Vagina (tissue), 2 donors: Measurements from ENCODE around the gene DBI. TPM values are rescaled to one million over a fixed set of nuclear protein-coding genes. Genes with fewer than 3 reads are reported as not detected.
"Not testable (repeated sequence)": the region's sequence is repeated elsewhere in the genome, so short reads cannot be mapped to it uniquely, and the experiment has no call there.

ENCODE experiments used
- DNase-seq, 2 donors: peaks; one replicate each; pipeline ENCODE4 v3.0.0-alpha.2; 2017; ENCODE audit errors: extremely low spot score in 2 of 2
- H3K27ac ChIP-seq: fragments of 200-600 bp; sonication (generic); one replicate; pipeline ENCODE4 v1.5.1; 2019
- H3K27me3 ChIP-seq: fragments of 200-600 bp; sonication (generic); one replicate; pipeline ENCODE4 v1.5.1; 2019
- H3K36me3 ChIP-seq, 2 donors: fragments of 200-600 bp; sonication (generic); one replicate each; pipeline ENCODE4 v1.5.1; 2017 to 2019
- H3K4me1 ChIP-seq: fragments of 200-600 bp; sonication (generic); one replicate; pipeline ENCODE4 v1.5.1; 2019
- H3K4me3 ChIP-seq, 2 donors: fragments of 200-600 bp; sonication (generic); 1 replicate in 1 of 2; 2 replicates in 1 of 2; pipeline ENCODE4 v1.5.1; 2016 to 2019
- H3K9me3 ChIP-seq: fragments of 200-600 bp; sonication (generic); one replicate; pipeline ENCODE4 v1.5.1; 2019
- POLR2A ChIP-seq, 2 donors: fragments of 450-650 bp; IDR thresholded peaks; one replicate each; pipeline ENCODE4 v1.6.1; 2017; ENCODE audit warnings: antibody characterized with exemption in 2 of 2, mild to moderate bottlenecking in 2 of 2, moderate library complexity in 2 of 2
- POLR2AphosphoS5 ChIP-seq, 2 donors: sonication (generic); formaldehyde crosslinking; IDR thresholded peaks; one replicate each; pipeline ENCODE4 v1.9.0; 2017; ENCODE audit warnings: antibody characterized with exemption in 2 of 2, mild to moderate bottlenecking in 2 of 2, low read depth in 1 of 2; ENCODE audit not compliant: insufficient read depth in 1 of 2
- intact Hi-C: fragments of 100-400 bp; cut with DNase I; formaldehyde crosslinking; loops from one replicate; pipeline ENCODE4 v1.15.1; 2023
- total RNA-seq: library from RNA; depleted of rRNA; stranded (reverse); fragments of >200 nt; gene quantifications from one replicate; pipeline ENCODE4 v1.2.3, GENCODE V29; 2016
- TF ChIP-seq, protein P1 (sequence below), 3 experiments: fragments of 450-650 bp in 2 of 3; fragments of 200-600 bp in 1 of 3; sonication (generic) in 1 of 3; IDR thresholded peaks; one replicate each; pipeline ENCODE4 v1.5.1; 2017 to 2019; ENCODE audit warnings: antibody characterized with exemption in 3 of 3, mild to moderate bottlenecking in 2 of 3, moderate library complexity in 2 of 3

The DBI gene
- total RNA-seq, 1 donor from 2014 or later = 117 TPM

DNA sequence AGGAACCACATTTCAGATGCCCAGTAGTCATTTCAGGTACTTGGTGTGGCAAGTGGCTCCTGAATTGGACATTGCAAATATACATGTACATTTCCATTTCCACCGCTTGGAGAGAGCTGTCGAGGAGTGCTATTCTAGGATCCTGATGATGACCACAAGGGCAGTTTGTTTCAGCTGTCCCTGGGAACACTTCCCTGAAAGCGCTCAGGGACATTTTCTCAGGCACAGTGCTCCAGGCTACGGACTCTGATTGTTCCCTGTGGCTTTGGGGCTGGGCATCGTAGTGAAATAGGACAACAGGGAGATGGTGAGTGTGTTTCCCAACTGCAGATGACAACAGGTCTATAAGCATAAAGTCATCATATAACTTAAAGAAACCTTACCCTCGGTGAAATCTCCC, 3.1 kb downstream of the DBI start:
- peaks cover 0 to 67% of the 10 kb centered on the region in 2 donors for H3K36me3 ChIP-seq
- no peaks in the 10 kb centered on the region for H3K27me3 ChIP-seq
- no peak for TF ChIP-seq POLR2AphosphoS5 (IDR thresholded peaks at IDR 0.05; ENCODE audit: insufficient read depth in 1 of 2, low read depth in 1 of 2)
- TF ChIP-seq, protein P1, sequence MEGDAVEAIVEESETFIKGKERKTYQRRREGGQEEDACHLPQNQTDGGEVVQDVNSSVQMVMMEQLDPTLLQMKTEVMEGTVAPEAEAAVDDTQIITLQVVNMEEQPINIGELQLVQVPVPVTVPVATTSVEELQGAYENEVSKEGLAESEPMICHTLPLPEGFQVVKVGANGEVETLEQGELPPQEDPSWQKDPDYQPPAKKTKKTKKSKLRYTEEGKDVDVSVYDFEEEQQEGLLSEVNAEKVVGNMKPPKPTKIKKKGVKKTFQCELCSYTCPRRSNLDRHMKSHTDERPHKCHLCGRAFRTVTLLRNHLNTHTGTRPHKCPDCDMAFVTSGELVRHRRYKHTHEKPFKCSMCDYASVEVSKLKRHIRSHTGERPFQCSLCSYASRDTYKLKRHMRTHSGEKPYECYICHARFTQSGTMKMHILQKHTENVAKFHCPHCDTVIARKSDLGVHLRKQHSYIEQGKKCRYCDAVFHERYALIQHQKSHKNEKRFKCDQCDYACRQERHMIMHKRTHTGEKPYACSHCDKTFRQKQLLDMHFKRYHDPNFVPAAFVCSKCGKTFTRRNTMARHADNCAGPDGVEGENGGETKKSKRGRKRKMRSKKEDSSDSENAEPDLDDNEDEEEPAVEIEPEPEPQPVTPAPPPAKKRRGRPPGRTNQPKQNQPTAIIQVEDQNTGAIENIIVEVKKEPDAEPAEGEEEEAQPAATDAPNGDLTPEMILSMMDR (IDR thresholded peaks at IDR 0.05) = no peak
- TF ChIP-seq POLR2A (IDR thresholded peaks at IDR 0.05) = no peak
- intact Hi-C loops = no loop called here
- DNase-seq = no peak
- H3K4me3 ChIP-seq = no peak overlapping the region
- peaks cover 31% of the 10 kb centered on the region for H3K4me1 ChIP-seq
- H3K9me3 ChIP-seq = no peaks in the 10 kb centered on the region
- no peak overlapping the region for H3K27ac ChIP-seq

DNA sequence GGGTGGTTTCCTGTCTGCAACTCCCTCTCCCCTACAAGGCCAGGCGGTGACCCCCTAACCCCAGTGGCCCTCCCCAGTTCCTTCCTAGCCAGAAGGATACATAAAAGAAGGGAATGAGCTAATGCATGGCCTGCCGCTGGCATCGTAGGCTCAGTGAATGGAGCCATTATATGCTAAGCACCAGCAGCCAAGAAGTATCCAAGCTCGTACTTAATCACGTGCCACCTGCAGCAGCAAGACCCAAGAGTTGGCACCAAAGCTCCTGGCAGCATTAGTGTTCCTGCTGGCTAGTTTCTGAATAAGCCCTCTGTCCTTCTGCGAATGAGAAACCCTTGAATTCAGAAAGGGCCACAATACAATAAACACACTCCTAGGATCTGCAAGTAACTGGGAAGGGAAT, 4.3 kb downstream of the DBI start:
- intact Hi-C loops = no loop called here
- H3K27me3 ChIP-seq = no peaks in the 10 kb centered on the region
- H3K27ac ChIP-seq = no peak overlapping the region
- TF ChIP-seq POLR2AphosphoS5 (IDR thresholded peaks at IDR 0.05; ENCODE audit: insufficient read depth in 1 of 2, low read depth in 1 of 2) = no peak
- TF ChIP-seq, protein P1 (IDR thresholded peaks at IDR 0.05) = no peak
- TF ChIP-seq POLR2A (IDR thresholded peaks at IDR 0.05) = no peak
- no peak overlapping the region for H3K4me3 ChIP-seq
- H3K4me1 ChIP-seq = peaks cover 19% of the 10 kb centered on the region
- H3K36me3 ChIP-seq = peaks cover 0 to 67% of the 10 kb centered on the region in 2 donors
- no peaks in the 10 kb centered on the region for H3K9me3 ChIP-seq
- no peak for DNase-seq

DNA sequence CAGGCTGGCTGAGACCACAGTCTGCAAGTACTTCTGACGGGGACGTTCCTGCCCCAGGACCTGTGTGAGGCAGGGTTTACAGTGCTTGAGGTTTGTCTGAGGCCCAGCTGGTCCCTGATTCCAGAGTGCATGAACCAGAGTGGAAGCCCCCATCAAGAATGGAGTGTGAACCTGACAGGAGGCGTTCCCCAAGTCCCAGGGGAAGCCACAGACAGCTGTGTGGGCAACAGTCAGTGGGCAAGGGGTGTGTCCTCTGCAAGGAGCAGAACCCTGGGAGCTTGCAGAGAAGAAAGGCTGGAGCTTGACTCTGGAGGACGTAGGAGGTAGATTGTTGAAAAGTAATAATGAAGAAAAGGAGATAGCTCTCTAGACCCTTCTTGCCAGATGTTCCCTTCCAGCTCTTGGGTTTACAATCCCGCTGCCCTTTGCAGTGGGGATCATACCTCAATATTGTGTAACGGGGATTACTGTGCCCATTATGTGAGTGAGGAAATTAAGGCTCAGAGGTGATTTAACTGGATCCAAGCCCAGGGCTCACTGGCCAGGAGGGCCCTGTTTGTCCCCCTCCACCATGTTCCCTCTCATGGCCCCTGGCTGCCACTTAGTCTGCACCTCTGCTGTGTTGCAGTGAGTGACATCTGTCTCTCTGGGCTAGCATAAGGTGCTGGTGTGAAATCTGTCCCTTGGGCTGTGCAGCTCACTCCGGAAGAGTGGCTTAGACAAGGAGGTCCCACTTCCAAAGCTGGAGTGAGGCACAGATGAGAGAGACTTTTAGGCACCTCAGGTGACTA, 6.2 kb downstream of the DBI start:
- DNase-seq = no peak
- Histone ChIP-seq H3K27ac (no peak overlapping the region), H3K36me3 (peaks cover 0 to 67% of the 10 kb centered on the region in 2 donors), H3K4me3 (no peak overlapping the region), H3K9me3 (no peaks in the 10 kb centered on the region), H3K4me1 (peaks cover 12% of the 10 kb centered on the region), H3K27me3 (no peaks in the 10 kb centered on the region)
- TF ChIP-seq POLR2A (IDR thresholded peaks at IDR 0.05) (no peak), POLR2AphosphoS5 (IDR thresholded peaks at IDR 0.05; ENCODE audit: insufficient read depth in 1 of 2, low read depth in 1 of 2) (no peak)
- TF ChIP-seq, protein P1 (IDR thresholded peaks at IDR 0.05) = no peak
- intact Hi-C loops = no loop called here

DNA sequence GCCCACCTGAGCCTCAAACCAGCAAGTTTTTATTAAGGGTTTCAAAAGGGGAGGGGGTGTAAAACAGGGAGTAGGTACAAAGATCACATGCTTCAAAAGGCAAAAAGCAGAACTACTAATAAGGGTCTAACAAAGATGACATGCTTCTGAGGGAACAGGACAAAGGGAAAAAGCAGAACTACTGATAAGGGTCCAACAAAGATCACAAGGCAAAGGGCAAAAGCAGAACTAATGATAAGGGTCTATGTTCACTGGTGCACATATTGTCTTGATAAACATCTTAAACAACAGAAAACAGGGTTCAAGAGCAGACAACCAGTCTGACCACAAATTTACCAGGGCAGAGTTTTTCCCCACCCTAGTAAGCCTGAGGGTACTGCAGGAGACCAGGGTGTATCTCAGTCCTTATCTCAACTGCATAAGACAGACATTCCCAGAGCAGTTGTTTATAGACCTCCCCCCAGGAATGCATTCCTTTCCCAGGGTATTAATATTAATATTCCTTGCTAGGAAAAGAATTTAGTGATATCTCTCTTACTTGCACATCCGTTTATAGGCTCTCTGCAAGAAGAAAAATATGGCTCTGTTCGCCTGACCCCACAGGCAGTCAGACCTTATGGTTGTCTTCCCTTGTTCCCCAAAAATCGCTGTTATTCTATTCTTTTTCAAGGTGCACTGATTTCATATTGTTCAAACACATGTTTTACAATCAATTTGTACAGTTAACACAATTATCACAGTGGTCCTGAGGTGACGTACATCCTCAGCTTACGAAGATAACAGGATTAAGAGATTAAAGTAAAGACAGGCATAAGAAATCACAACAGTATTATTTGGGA, 7.3 kb downstream of the DBI start:
- DNase-seq, H3K9me3 ChIP-seq, H3K4me1 ChIP-seq, intact Hi-C loops, H3K4me3 ChIP-seq, H3K27ac ChIP-seq, H3K27me3 ChIP-seq: not testable (repeated sequence)
- H3K36me3 ChIP-seq = peaks cover 0 to 56% of the 10 kb centered on the region in 2 donors

DNA sequence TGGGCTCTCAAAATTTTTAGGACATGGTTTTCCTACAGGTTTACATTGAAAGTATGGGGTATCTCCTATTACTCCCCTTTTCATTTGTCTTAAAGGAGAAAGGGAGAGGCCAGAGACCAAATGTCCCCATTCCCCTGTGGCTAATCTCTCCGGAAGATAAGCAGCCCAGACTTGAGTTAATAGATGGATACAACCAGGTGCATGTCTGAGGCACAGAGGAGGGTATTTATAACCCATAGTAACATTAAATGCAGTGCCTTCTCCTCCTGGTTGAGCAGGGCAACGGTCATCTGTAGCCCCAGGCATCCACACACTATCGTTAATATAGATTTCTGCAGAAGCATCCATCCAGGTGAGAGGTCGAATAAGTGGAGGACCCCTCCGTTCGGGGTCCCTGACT, 9.6 kb downstream of the DBI start:
- intact Hi-C loops, H3K9me3 ChIP-seq, DNase-seq: not testable (repeated sequence)

DNA sequence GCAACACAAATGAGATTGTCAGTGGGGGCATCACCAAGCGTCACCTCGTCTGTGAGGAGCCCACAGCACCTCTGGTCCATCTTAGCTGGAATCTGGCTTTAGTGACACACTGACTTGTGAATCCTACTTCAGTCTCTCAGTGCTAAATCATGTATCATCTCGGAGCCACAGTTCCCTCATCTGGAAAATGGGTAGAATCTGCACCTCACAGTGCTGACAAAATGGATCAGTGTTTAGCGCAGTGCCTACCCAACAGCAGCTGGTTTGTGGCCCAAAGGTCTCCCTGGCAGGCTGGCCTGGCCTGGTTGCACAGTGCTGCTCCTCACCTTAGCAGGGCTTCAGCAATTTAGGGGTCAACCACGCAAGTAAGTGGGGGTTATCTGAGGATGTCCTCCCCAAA, 10.0 kb downstream of the DBI start:
- Histone ChIP-seq H3K36me3 (peaks cover 0 to 29% of the 10 kb centered on the region in 2 donors), H3K4me1 (no peaks in the 10 kb centered on the region), H3K9me3 (no peaks in the 10 kb centered on the region), H3K27me3 (no peaks in the 10 kb centered on the region), H3K27ac (no peak overlapping the region), H3K4me3 (no peak overlapping the region)
- DNase-seq = no peak
- no peak for TF ChIP-seq POLR2AphosphoS5 (IDR thresholded peaks at IDR 0.05; ENCODE audit: insufficient read depth in 1 of 2, low read depth in 1 of 2)
- TF ChIP-seq, protein P1 (IDR thresholded peaks at IDR 0.05) = no peak
- TF ChIP-seq POLR2A (IDR thresholded peaks at IDR 0.05) = no peak
- intact Hi-C loops = no loop called here

More for the DNA sequence above, 9.6 kb downstream of the DBI start:
- not testable (repeated sequence) for H3K27me3 ChIP-seq, H3K27ac ChIP-seq, H3K4me3 ChIP-seq, H3K4me1 ChIP-seq
- H3K36me3 ChIP-seq = peaks cover 0 to 33% of the 10 kb centered on the region in 2 donors
